GM18861 (cell line): ENCODE data around the gene NCK2.

Experiments
- ATAC-seq: cut with Tn5 transposase; IDR thresholded peaks from one replicate; pipeline ENCODE4 v1.9.1; 2021; ENCODE audit not compliant: unreplicated experiment

NCK2 gene

DNA sequence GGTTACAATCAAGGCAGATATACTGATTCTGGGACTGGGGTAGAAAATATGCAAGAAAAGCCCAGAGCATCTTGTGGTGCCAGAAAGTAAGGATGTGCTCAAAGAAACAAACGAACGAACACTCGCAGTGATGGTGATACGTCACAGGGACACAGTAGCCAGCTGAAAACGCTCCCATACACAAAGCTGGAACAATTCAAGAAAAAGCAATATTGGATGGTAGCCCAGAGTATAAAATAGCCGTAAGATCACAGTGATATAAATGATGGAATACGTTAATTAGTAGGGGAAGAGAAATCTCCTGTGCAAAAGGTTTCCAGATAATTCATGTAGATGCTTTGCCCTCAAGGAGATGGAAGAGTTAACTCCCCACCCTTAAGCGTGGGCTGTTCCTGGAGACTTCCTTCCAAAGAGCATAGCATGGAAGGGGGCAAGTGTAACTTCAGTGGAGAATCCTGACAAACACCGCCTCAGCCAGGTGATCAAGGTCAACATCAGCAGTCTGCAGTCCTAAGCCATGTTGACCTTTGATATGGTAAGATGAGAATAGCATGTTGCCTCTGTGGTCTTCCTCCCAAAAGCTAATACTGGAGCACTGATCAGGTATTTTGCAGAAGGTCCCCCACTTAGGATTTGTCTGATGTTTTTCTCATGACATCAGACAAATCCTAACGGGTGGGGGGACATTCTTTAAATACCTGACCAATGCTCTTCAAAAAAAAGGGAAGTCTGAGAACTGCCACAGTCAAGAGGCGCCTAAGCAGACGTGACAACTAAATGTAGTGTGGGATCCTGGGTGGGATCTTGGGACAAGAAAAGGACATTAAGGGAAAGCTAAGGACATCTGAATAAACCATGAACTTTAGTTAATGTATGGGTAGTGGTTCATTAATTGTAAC is 99.0 kb downstream of the NCK2 start:
- no peak for ATAC-seq

GRCh38 chr2:105845976-105846375 is 101.3 kb downstream of the NCK2 start:
- no peak for ATAC-seq

- ATAC-seq: no peak
Observed at GRCh38 chr2:105847056-105847455, 102.3 kb downstream of the NCK2 start.

DNA sequence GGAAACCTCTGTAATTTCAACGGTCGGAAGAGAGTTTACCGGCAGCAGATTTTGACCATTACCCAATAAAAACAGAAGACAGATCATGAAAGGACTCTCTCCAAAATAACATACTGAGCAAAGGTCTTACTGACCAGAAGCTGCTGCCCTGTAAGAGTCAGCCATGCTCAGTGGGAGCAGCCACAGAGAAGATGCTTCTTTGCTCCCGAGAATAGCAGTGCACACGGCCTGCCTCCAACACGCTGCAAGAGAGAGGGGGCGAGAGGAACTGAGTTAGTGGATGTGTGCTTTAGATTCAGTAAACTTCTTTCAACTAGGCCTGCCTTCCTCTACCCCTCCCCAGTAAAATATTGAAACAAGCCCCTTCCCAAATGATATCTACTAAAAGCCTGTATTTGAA is 103.7 kb downstream of the NCK2 start:
- no peak for ATAC-seq

DNA sequence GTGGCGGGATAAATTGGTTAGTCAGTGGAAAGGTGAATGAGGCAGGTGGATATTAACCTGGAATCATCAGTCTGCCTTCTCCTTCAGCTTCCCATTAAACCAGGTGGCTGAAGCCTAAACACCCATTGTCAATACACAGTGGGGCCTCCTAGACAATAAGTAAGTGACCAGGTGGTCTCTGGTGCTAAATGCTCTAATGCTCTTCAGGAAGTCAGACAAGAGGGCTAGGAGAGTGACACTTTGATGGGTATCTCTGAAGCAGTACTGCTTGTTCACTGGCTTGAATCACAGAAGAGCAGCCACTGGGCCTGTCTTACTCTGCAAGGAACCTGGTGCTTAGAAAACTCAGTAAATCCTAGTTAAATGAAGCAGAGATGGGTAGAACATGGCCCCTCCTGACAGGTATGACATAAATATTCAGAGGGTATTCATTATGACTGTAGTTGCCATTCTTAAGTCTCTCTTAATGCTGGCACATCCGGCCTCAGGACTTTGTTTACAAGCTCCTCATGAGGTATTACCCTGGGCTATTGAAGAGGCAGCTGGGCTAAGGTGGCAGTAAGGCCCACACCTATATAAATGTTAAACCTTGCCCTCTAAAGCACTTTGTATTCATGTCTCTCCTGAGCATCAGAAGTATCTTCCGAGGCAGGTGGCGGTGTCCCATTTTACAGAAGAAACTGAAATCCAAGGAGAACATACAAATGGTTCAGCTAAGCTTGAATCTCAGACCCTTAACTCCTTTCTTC is 104.9 kb downstream of the NCK2 start:
- no peak for ATAC-seq

GRCh38 chr2:105852066-105852465 is 107.4 kb downstream of the NCK2 start:
- no peak for ATAC-seq

DNA sequence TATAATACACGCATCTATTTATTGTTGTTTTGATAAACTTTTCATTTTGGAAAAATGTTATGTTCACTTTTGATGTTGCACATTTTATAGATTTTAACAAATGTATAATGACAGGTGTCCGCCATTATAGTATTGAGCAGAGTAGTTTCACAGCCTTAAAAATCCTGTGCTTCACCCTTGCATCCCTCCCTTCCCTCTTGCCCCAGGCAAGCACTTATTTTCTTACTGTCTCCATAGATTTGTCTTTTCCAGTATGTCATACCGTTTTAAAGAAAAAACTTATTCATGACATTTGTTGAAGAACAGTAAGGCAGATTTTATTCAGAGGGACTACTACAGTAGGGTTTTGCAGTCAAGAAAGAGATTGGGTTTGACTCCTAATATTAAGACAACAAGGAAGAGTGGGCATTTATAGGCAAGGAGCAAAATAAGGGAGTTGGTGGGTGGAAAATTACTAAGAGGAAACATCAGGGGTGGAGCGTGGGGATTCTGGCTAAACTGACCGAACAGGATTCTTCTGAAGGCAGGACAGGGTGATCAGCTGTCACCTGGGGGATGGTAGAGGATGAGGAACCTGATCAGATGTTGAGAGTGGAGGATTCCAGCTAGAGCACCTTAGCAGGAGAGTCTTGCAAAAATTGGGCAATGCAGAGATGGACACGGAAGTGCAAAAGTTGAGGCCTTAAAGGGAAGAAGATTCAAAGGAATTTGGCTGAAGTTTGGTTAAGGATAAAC is 108.8 kb downstream of the NCK2 start:
- no peak for ATAC-seq

- no peak for ATAC-seq
Observed at GRCh38 chr2:105854972-105855371, 110.3 kb downstream of the NCK2 start.

DNA sequence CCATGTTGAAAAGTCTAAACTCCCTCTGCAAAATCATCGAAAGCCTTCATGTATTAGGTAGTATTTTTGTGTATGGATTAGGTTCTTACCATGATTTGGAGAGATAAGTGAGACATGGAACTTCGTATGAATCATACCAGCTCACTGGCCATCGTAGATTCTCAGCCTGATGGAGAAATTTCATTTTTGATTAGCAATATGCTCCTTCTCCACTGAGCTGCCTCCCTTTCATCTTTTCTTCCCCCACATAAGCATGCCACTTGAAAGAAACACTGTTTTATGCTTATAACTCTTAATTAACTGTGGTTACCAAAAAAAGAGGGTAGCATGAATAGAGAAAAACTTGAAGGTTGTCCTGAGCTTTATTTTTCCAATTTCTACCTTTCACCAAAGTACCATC is 111.9 kb downstream of the NCK2 start:
- no peak for ATAC-seq

DNA sequence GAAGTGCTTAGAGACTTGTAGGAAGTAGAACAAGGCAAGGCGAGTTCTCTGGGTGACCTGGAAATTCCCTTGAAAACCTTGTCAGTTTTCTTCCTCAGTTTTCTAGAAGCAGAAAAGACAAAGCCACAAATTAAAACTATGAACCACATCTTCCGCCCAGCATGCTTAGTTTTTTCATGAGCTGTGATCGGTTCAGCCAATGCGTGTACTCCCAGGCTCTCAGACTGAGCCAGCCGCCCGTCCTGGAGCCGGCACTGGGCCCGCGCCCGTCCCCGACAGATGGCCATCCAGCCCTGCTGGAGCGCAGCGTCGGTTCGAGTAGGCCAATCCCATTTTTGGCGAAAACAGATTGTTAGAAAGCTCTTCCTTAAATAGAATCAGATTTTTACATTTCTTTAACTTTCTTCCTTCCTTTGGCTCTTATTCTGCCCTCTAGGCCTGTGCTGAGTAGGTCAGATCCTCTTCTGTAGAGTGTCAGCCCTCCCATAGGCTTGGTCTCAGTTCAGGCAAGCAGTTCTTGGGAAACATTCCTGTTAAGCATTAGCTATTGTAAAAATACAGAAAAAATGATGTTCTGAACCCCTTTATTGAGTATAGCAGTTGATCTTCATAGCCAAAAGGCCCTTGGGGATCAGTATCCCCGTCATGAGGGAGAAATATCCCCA is 112.5 kb downstream of the NCK2 start:
- ATAC-seq: no peak

DNA sequence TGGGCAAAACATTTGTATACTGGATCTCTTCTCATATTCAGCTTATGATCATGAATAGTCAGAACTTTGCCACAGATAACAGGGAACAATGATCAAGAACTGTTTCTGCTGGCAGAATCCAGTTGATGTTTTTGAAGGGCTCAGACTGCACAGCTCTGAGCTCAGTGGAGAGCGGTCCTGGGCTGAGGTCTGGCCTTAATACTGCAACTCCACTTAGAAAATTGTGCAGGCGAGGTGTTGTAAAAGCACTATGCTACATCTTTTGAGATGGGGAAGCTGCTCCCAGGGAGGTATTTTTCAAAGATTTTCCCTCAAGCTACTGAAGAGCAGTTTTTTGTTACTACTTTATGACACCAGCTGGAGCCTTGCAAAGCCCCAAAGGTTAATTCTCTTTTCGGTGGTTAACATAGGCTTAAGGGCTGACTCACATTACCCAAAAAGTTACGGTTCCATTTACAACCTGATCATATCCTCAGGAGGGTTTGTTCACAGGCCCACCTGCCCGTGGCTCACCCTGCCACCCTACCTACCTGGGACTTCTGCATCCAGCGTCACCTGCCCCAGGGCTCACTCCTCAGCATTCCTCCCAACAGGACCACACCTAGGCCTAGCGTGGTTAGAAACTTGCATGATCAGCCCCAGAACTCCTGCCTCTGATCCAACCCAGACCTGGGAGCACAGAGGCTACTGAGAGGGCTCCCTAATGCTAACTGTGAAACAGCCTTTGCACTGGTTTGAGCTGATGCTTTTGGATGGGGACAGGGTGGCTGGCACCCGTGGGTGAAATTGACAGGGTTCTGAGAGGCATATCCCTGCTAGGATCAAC is 114.4 kb downstream of the NCK2 start:
- ATAC-seq: no peak

- ATAC-seq: no peak
Observed at GRCh38 chr2:105859694-105859951, 114.9 kb downstream of the NCK2 start.

DNA sequence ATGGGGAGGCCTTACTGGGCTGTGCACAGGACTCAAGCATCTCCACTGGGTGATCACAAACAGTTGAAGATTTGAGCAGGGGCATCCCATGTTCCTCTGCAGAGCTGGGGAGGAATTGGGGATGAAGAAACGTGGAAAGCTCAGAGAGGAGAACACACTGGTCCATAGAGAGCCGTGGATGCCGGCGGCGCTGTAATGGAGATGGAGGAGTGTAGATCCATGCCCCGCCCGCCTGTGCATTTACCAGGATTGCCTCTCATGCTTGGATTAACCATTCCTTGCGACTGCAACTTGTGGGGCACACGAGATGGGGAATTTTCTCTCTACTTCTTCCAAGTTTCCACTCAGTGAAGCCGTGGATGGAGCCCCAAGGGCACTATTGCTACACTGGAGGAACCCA is 115.9 kb downstream of the NCK2 start:
- no peak for ATAC-seq

DNA sequence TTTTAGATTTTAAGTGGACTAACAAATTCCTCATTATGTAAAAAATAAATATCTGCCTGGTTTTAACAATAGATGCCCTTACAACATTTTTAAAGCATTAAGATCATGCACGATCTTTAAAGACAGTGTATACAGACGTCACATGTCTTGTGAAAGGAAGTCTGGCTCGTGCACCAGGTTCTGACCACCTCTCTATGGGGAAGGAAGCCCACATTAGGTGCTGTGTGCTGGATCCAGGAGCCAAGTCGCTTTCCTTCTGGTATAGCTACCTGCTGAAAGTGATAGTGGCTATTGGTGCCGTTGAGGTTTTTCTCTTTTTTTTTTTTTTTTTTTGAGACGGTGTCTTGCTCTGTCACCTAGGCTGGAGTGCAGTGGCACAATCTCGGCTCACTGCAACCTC is 116.5 kb downstream of the NCK2 start:
- no peak for ATAC-seq

DNA sequence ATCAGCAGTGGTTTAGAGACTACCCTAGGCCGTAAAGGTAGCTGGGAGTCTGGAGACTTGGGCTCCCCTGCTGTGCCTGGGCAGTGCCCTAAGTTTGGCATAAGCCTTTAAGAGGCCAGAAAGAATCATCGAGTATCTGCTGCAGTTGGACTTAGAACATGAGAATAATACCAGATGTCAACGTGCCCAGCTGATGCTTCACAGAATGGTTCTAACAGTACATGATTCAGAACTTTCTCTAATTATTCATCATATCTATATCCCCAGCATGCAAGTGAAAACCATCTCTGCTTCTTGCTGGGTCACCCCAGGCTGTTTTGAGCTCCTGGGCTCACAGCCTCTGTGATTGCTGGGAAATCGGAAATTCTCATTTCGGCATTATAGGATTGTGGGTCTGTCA is 118.1 kb downstream of the NCK2 start:
- ATAC-seq: no peak

- no peak for ATAC-seq
Observed at GRCh38 chr2:105864262-105864661, 119.5 kb downstream of the NCK2 start.

DNA sequence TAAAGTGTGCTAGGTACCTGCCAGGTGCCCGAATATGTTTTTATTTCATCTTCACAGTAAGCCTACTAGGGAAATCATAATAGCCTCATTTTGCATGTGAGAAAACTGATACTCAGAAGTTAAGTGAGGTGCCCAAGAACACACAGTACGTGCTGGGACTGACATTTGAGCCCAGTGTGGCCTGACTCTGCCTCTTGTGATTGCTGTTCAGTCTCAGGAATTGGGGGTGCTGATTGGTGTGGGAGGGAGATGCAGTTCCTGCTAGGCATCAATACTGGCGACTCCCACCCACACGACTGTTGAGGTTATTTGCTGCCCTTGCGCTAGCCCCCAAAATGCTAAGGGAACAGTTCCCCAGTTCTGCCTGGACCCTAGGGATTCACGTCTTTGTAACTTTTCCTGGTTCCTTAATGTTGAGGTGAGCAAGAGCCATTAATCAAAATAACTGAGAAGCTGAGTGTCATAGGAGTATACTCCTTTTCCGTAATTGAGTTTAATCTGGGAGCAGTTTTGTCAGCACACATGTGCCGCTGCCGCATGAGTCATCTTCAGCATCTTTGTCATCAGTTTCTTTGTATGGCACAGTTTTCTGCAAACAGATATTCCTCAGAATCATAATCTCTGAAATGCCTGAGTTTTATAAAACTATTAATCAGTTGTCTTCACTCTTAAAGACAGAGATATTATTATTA is 120.7 kb downstream of the NCK2 start:
- no peak for ATAC-seq

GRCh38 chr2:105866216-105867185 is 121.8 kb downstream of the NCK2 start:
- no peak for ATAC-seq

DNA sequence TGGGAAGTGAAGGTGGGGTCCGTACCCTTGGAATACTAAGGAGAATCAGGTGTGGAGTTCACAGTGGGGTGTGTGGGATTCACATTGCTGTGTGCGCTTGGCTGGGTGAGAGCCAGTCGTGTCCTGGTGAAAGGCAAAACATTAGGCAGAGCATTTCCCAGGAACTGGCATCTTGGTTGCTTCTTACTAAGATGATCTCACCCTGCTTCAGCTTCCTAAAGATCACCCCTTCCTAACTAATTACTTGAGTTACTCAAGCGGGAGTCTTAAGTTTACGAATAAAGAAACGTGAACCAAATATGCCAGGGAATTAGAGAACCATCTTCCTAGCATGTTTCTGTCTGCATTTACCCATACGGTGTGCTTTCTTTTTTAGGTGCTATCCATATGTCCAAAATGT is 122.9 kb downstream of the NCK2 start:
- no peak for ATAC-seq
